IPS-11a (cell line): ENCODE results near the gene GJA5.
"Not testable (repeated sequence)": the region's sequence is repeated elsewhere in the genome, so short reads cannot be mapped to it uniquely, and the experiment has no call there.

ENCODE experiments used
- H3K4me3 ChIP-seq: one replicate; pipeline ENCODE4 v1.5.1; 2013; ENCODE audit warnings: low read depth, low read length, control low read depth

The GJA5 gene

GRCh38 chr1:147734291-147734841 is 26.0 kb downstream of the GJA5 start:
- H3K4me3 ChIP-seq, result not testable (repeated sequence)

GRCh38 chr1:147729315-147729714 is 31.1 kb downstream of the GJA5 start:
- H3K4me3 ChIP-seq, result no peak overlapping the region

GRCh38 chr1:147726168-147726567 is 34.2 kb downstream of the GJA5 start:
- no peak overlapping the region for H3K4me3 ChIP-seq

- H3K4me3 ChIP-seq, result no peak overlapping the region
Observed at GRCh38 chr1:147725685-147726084, 34.7 kb downstream of the GJA5 start.

GRCh38 chr1:147723691-147724323 is 36.6 kb downstream of the GJA5 start:
- H3K4me3 ChIP-seq, result no peak overlapping the region

- H3K4me3 ChIP-seq, result no peak overlapping the region
Observed at GRCh38 chr1:147722124-147722523, 38.3 kb downstream of the GJA5 start.

GRCh38 chr1:147721716-147722115 is 38.7 kb downstream of the GJA5 start:
- H3K4me3 ChIP-seq, result no peak overlapping the region

GRCh38 chr1:147720557-147720956 is 39.8 kb downstream of the GJA5 start:
- no peak overlapping the region for H3K4me3 ChIP-seq

- H3K4me3 ChIP-seq, result no peak overlapping the region
Observed at GRCh38 chr1:147719711-147720225, 40.6 kb downstream of the GJA5 start.

GRCh38 chr1:147719029-147719698 is 41.2 kb downstream of the GJA5 start:
- no peak overlapping the region for H3K4me3 ChIP-seq

- no peak overlapping the region for H3K4me3 ChIP-seq
Observed at GRCh38 chr1:147717706-147718097, 42.7 kb downstream of the GJA5 start.

- H3K4me3 ChIP-seq, result no peak overlapping the region
Observed at GRCh38 chr1:147717051-147717705, 43.2 kb downstream of the GJA5 start.

- no peak overlapping the region for H3K4me3 ChIP-seq
Observed at GRCh38 chr1:147712605-147713004, 47.8 kb downstream of the GJA5 start.
